H1 (cell line): ENCODE data around the gene FGGY. TPM values are rescaled to one million over a fixed set of nuclear protein-coding genes. Genes with fewer than 3 reads are reported as not detected.

Experiments used
- CTCF ChIA-PET: fragments of 300-600 bp; sonication (Branson Sonifier 250); formaldehyde crosslinking; loops from one replicate; lab custom pipeline; 2021; ENCODE audit not compliant: partially characterized antibody; lab: Charles Lee
- POLR2A ChIA-PET: fragments of 300-600 bp; sonication (Branson Sonifier 250); formaldehyde crosslinking; loops from one replicate; lab custom pipeline; 2021; ENCODE audit warnings: inconsistent platforms; ENCODE audit not compliant: partially characterized antibody; lab: Charles Lee
- DNase-seq, 2 experiments: peaks; one replicate each; pipeline versions ENCODE4 v3.0.0 to v3.0.0-alpha.2; 2010 to 2022; ENCODE audit warnings: low spot score in 2 of 2, low read depth in 1 of 2, mixed read lengths in 1 of 2
- FAIRE-seq: peaks from 2 replicates; lab custom pipeline; 2011; peaks lifted over from hg19 to GRCh38; lab: Jason Lieb, UNC
- H2AFZ ChIP-seq: 2 replicates; pipeline ENCODE4 v1.8.1; 2012; ENCODE audit warnings: low read length, inconsistent platforms
- H2AK5ac ChIP-seq: 2 replicates; pipeline ENCODE4 v1.6.1; 2013; ENCODE audit warnings: low read depth, low read length
- H2BK120ac ChIP-seq: replicated peaks from 2 replicates; pipeline ENCODE3; 2013; ENCODE audit warnings: low read depth, low read length, inconsistent platforms
- H2BK12ac ChIP-seq: 2 replicates; pipeline ENCODE4 v1.6.1; 2013; ENCODE audit warnings: low read depth, low read length
- H2BK15ac ChIP-seq: 2 replicates; pipeline ENCODE4 v1.6.1; 2013; ENCODE audit warnings: low read length
- H2BK20ac ChIP-seq: 2 replicates; pipeline ENCODE4 v1.6.1; 2013; ENCODE audit warnings: low read length
- H2BK5ac ChIP-seq: 2 replicates; pipeline ENCODE4 v1.6.1; 2013; ENCODE audit warnings: low read depth, low read length
- H3K14ac ChIP-seq: 2 replicates; pipeline ENCODE4 v1.6.1; 2013; ENCODE audit warnings: inconsistent platforms; ENCODE audit not compliant: insufficient read length
- H3K18ac ChIP-seq: 2 replicates; pipeline ENCODE4 v1.6.1; 2013; ENCODE audit warnings: low read length; ENCODE audit errors: extremely low read depth
- H3K23ac ChIP-seq: 2 replicates; pipeline ENCODE4 v1.6.1; 2013; ENCODE audit warnings: inconsistent platforms; ENCODE audit not compliant: insufficient read length
- H3K23me2 ChIP-seq: 2 replicates; pipeline ENCODE4 v1.6.1; 2013; ENCODE audit warnings: low read depth, low read length
- H3K27ac ChIP-seq: 2 replicates; pipeline ENCODE4 v1.6.1; 2011; ENCODE audit warnings: low read depth, low read length, inconsistent platforms
- H3K27me3 ChIP-seq, 4 experiments: replicated peaks in 1 of 4; 1 replicate in 1 of 4; 2 replicates in 3 of 4; pipeline versions ENCODE4 v1.6.1 to v1.8.1; 2011 to 2013; ENCODE audit warnings: low read length in 3 of 4, mild to moderate bottlenecking in 3 of 4, inconsistent platforms in 2 of 4, mixed read lengths in 2 of 4, moderate library complexity in 1 of 4; ENCODE audit not compliant: control insufficient read depth in 3 of 4, insufficient read depth in 3 of 4; ENCODE audit errors: extremely low read depth in 1 of 4
- H3K36me3 ChIP-seq, 4 experiments: 2 replicates each; pipeline versions ENCODE4 v1.6.1 to v1.8.1; 2011 to 2013; ENCODE audit warnings: mild to moderate bottlenecking in 4 of 4, low read length in 3 of 4, moderate library complexity in 2 of 4, control low read depth in 1 of 4, inconsistent platforms in 1 of 4; ENCODE audit not compliant: insufficient read depth in 4 of 4, control insufficient read depth in 2 of 4
- H3K4ac ChIP-seq: replicated peaks from 2 replicates; pipeline ENCODE3; 2013; ENCODE audit warnings: low read length, low read depth, mixed read lengths, inconsistent platforms; ENCODE audit not compliant: insufficient read length
- H3K4me1 ChIP-seq, 4 experiments: replicated peaks in 1 of 4; 1 replicate in 1 of 4; 2 replicates in 3 of 4; pipeline versions ENCODE4 v1.6.1 to v1.8.1; 2011 to 2013; ENCODE audit warnings: low read length in 3 of 4, inconsistent platforms in 2 of 4, mixed read lengths in 1 of 4; ENCODE audit not compliant: insufficient read depth in 4 of 4, control insufficient read depth in 3 of 4
- H3K4me2 ChIP-seq, 2 experiments: 2 replicates each; pipeline versions ENCODE4 v1.6.1 to v1.8.1; 2011 to 2013; ENCODE audit warnings: low read depth in 2 of 2, low read length in 2 of 2, control low read depth in 1 of 2, inconsistent platforms in 1 of 2, mild to moderate bottlenecking in 1 of 2; ENCODE audit not compliant: insufficient read depth in 1 of 2
- H3K4me3 ChIP-seq, 4 experiments: fragments of 200-600, 300-600 bp in 1 of 4; sonication (generic), shearing (Covaris generic), sonication (Bioruptor Twin) in 1 of 4; 2 replicates each; pipeline versions ENCODE4 v1.5.1 to v1.8.1; 2011 to 2016; ENCODE audit warnings: low read length in 4 of 4, low read depth in 3 of 4, control low read depth in 2 of 4, inconsistent platforms in 2 of 4, mild to moderate bottlenecking in 2 of 4, mixed read lengths in 1 of 4, moderate library complexity in 1 of 4; ENCODE audit not compliant: insufficient read depth in 2 of 4; ENCODE audit errors: extremely low read depth in 1 of 4
- H3K56ac ChIP-seq: replicated peaks from 2 replicates; pipeline ENCODE3; 2013; ENCODE audit warnings: low read depth, mild to moderate bottlenecking, mixed read lengths, low read length, inconsistent platforms; ENCODE audit not compliant: insufficient read length
- H3K79me1 ChIP-seq: 2 replicates; pipeline ENCODE4 v1.6.1; 2013; ENCODE audit warnings: low read depth, low read length, control low read depth
- H3K79me2 ChIP-seq, 2 experiments: 2 replicates each; pipeline versions ENCODE4 v1.6.1 to v1.8.1; 2012 to 2013; ENCODE audit warnings: low read length in 2 of 2, mild to moderate bottlenecking in 2 of 2, inconsistent platforms in 1 of 2; ENCODE audit not compliant: insufficient read depth in 2 of 2, control insufficient read depth in 1 of 2
- H3K9ac ChIP-seq, 4 experiments: replicated peaks in 1 of 4; 1 replicate in 1 of 4; 2 replicates in 3 of 4; pipeline versions ENCODE4 v1.6.1 to v1.8.1; 2011 to 2013; ENCODE audit warnings: low read depth in 3 of 4, low read length in 3 of 4, control low read depth in 2 of 4, mild to moderate bottlenecking in 2 of 4, moderate library complexity in 2 of 4, inconsistent platforms in 1 of 4; ENCODE audit errors: extremely low read depth in 1 of 4
- H3K9me3 ChIP-seq, 2 experiments: 2 replicates each; pipeline versions ENCODE4 v1.6.1 to v1.8.1; 2012 to 2013; ENCODE audit warnings: mild to moderate bottlenecking in 2 of 2, moderate library complexity in 2 of 2, control low read depth in 1 of 2, inconsistent platforms in 1 of 2, low read depth in 1 of 2, low read length in 1 of 2, mixed read lengths in 1 of 2; ENCODE audit not compliant: insufficient read depth in 2 of 2
- H4K20me1 ChIP-seq, 2 experiments: replicated peaks in 1 of 2; 2 replicates each; pipeline versions ENCODE3 to v1.8.1; 2011 to 2013; ENCODE audit warnings: inconsistent platforms in 2 of 2, low read length in 2 of 2, mild to moderate bottlenecking in 1 of 2; ENCODE audit not compliant: insufficient read depth in 2 of 2, control insufficient read depth in 1 of 2
- H4K5ac ChIP-seq: 2 replicates; pipeline ENCODE4 v1.6.1; 2013; ENCODE audit warnings: low read length, low read depth, mixed read lengths, inconsistent platforms; ENCODE audit not compliant: insufficient read length
- H4K8ac ChIP-seq: 2 replicates; pipeline ENCODE4 v1.8.0; 2013; ENCODE audit warnings: mild to moderate bottlenecking, moderate library complexity, low read length, inconsistent platforms; ENCODE audit not compliant: insufficient read depth; ENCODE audit errors: extremely low read depth
- H4K91ac ChIP-seq: replicated peaks from 2 replicates; pipeline ENCODE3; 2013; ENCODE audit warnings: low read length, mixed read lengths, inconsistent platforms; ENCODE audit not compliant: insufficient read length
- CHD1 ChIP-seq: IDR thresholded peaks from 2 replicates; pipeline ENCODE4 v1.6.1; 2012; ENCODE audit warnings: low read depth, low read length, improper control_type of control experiment
- CHD2 ChIP-seq: IDR thresholded peaks from 2 replicates; pipeline ENCODE4 v1.6.1; 2012; ENCODE audit warnings: low read length, improper control_type of control experiment
- KDM1A ChIP-seq: fragments of 200-600, 300-600 bp; sonication (generic); IDR thresholded peaks from 2 replicates; pipeline ENCODE4 v1.7.1; 2016; ENCODE audit warnings: mild to moderate bottlenecking, low read length, borderline replicate concordance
- KDM5A ChIP-seq: fragments of 200-600 bp; IDR thresholded peaks from 2 replicates; pipeline ENCODE4 v1.7.1; 2012; ENCODE audit warnings: mild to moderate bottlenecking, low read length, inconsistent platforms, mixed read lengths
- NANOG ChIP-seq: IDR thresholded peaks from 2 replicates; pipeline ENCODE4 v1.6.1; 2011; ENCODE audit warnings: low read length, low read depth, mild to moderate bottlenecking, inconsistent platforms; ENCODE audit not compliant: insufficient read depth, poor library complexity, severe bottlenecking
- SIRT6 ChIP-seq: IDR thresholded peaks from one replicate; pipeline ENCODE4 v1.7.1; 2012; ENCODE audit warnings: low read length, inconsistent platforms
- SP1 ChIP-seq: IDR thresholded peaks from 2 replicates; pipeline ENCODE4 v1.6.1; 2011; ENCODE audit warnings: low read depth, low read length
- TBP ChIP-seq: IDR thresholded peaks from 2 replicates; pipeline ENCODE4 v1.6.1; 2011; ENCODE audit warnings: low read depth, low read length, improper control_type of control experiment
- TEAD4 ChIP-seq: IDR thresholded peaks from 2 replicates; pipeline ENCODE4 v1.6.1; 2012; ENCODE audit warnings: low read depth, low read length, inconsistent platforms, mixed read lengths
- WGBS, 2 experiments: shearing (Covaris generic) in 1 of 2; methylation state at CpG; one replicate each; pipeline versions ENCODE4 v1.1.6 to v1.1.7; 2013 to 2015; ENCODE audit warnings: low lambda C conversion rate in 2 of 2, mixed read lengths in 2 of 2, inconsistent platforms in 1 of 2, low coverage in 1 of 2, missing lambda C conversion rate in 1 of 2; ENCODE audit not compliant: insufficient replicate concordance in 2 of 2, insufficient coverage in 1 of 2, insufficient read length in 1 of 2; ENCODE audit errors: extremely low coverage in 1 of 2, missing lambda C conversion rate in 1 of 2; 5-methylcytosine and 5-hydroxymethylcytosine counted together
- polyA plus RNA-seq, 7 experiments: library from polyadenylated mRNA; depleted of rRNA in 3 of 7; stranded (reverse) in 5 of 7; unstranded in 2 of 7; fragments of >200 nt in 5 of 7; fragments of 200-250 nt in 2 of 7; gene quantifications; 1 replicate in 5 of 7; 2 replicates in 1 of 7; 4 replicates in 1 of 7; pipeline versions ENCODE4 v1.2.1 to v1.2.3, GENCODE V29; 2011 to 2013; ENCODE audit warnings: missing spikeins in 2 of 7, mixed read lengths in 2 of 7
- total RNA-seq: library from RNA; stranded (reverse); fragmentation: NEBNext Ultra II Directional; extraction: Animal tissue kit (Norgen Biotek cat#: 25700); gene quantifications from 2 replicates; pipeline ENCODE4 v1.2.1, GENCODE V29; 2021

The FGGY gene
- total and polyA plus RNA-seq, 2 of the 8 experiments (the other 6 are each of a cell fraction or from before 2014, with no cell fraction given): 10.3 to 12.5 TPM

DNA sequence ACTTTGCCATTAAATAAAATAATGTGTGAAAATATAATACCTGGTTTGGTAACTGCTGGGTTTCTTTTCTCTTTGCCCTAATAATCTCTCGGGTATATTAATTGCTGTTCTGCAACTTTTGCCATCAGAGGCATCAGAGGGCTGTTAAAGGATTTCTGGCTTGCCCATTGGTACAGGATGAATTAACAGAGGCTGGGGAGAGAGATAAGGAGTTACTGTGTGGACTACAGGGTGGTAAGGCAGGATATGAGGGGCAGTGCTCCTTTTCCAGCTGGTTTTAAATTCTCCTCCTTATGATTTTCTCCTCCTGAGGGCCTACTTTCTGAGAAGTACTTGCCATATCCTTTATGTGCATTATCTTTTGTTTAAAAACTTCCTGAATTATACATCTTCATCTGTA, 48.3 kb downstream of the FGGY start:
- H4K8ac ChIP-seq: no peak overlapping the region
- 71% methylated on average over 1 of the region's 1 CpG; no CpG with 5 or more reads in 1 of the 2 experiments for WGBS, 2 experiments
- DNase-seq (no peak), FAIRE-seq (no peak)
- H3K4ac ChIP-seq: no peak overlapping the region
- no peaks in the 10 kb centered on the region for H4K20me1 ChIP-seq
- H3K36me3 ChIP-seq: no peaks in the 10 kb centered on the region; a peak in 2 of 8 replicates
- H2AK5ac ChIP-seq: no peak overlapping the region
- no peak overlapping the region for H3K56ac ChIP-seq
- H3K27me3 ChIP-seq: no peaks in the 10 kb centered on the region
- no peak overlapping the region for H4K91ac ChIP-seq
- no peaks in the 10 kb centered on the region for H3K4me1 ChIP-seq
- H3K9ac ChIP-seq: no peak overlapping the region
- ChIA-PET CTCF (interaction anchor here (0.8 kb wide), 1 partner anchor 14 kb away, joined by 4 read pairs; no protein-coding TSS in a partner anchor), POLR2A (no interaction called here)
- H2BK5ac ChIP-seq: no peak overlapping the region
- H3K4me3 ChIP-seq: no peak overlapping the region
- no peak overlapping the region for H3K4me2 ChIP-seq
- H2BK15ac ChIP-seq: no peak overlapping the region
- H2BK12ac ChIP-seq: no peak overlapping the region
- H2AFZ ChIP-seq: no peak overlapping the region
- H3K23ac ChIP-seq: no peak overlapping the region
- no peaks in the 10 kb centered on the region for H3K9me3 ChIP-seq
- H3K18ac ChIP-seq: no peak overlapping the region
- H2BK120ac ChIP-seq: no peak overlapping the region
- H3K79me2 ChIP-seq: no peaks in the 10 kb centered on the region
- no peak overlapping the region for H3K14ac ChIP-seq
- H2BK20ac ChIP-seq: no peak overlapping the region
- no peaks in the 10 kb centered on the region for H3K23me2 ChIP-seq
- H3K27ac ChIP-seq: no peak overlapping the region
- TF ChIP-seq NANOG (no peak), SIRT6 (no peak), CHD1 (no peak), KDM1A (no peak), SP1 (no peak), KDM5A (no peak), TEAD4 (no peak), TBP (no peak), CHD2 (no peak)
- no peaks in the 10 kb centered on the region for H3K79me1 ChIP-seq
- H4K5ac ChIP-seq: no peak overlapping the region
